Measurements from ENCODE around the gene SPATA2. TPM values are rescaled to one million over a fixed set of nuclear protein-coding genes. Genes with fewer than 3 reads are reported as not detected.

SPATA2 gene
- total and polyA plus RNA-seq, 2 of the 13 experiments (the other 11 are each of a cell fraction or from before 2014, with no cell fraction given): 3.2 to 8.7 TPM

- peak; percentile 61; the same call in 1 of the 2 replicates for TF ChIP-seq FUBP1 (CRISPR knock-in tag; IDR thresholded peaks at IDR 0.05; ENCODE audit: borderline replicate concordance)
- peak; percentile 88 for TF ChIP-seq FOXK1 (CRISPR knock-in tag; IDR thresholded peaks at IDR 0.05; ENCODE audit: borderline replicate concordance, low read depth)
- peak; percentile 51; the same call in 1 of the 2 replicates for TF ChIP-seq USF2 (IDR thresholded peaks at IDR 0.05; ENCODE audit: low read depth, low read length)
- no peak; the same call in 1 of the 2 replicates for TF ChIP-seq USF2 (CRISPR knock-in tag; IDR thresholded peaks at IDR 0.05; ENCODE audit: borderline replicate concordance)
- TF ChIP-seq ZNF609 (CRISPR knock-in tag; IDR thresholded peaks at IDR 0.05; ENCODE audit: borderline replicate concordance): no peak; the same call in 1 of the 2 replicates
- peak; percentile 92 for TF ChIP-seq BRCA1 (CRISPR knock-in tag; IDR thresholded peaks at IDR 0.05)
- no peak for TF ChIP-seq ZNF20 (CRISPR knock-in tag; IDR thresholded peaks at IDR 0.05)
- TF ChIP-seq SMYD3 (CRISPR knock-in tag; IDR thresholded peaks at IDR 0.05): 0 out of 2 replicates have a peak, but pooled peaks have one; percentile 93
- TF ChIP-seq SALL2 (CRISPR knock-in tag; IDR thresholded peaks at IDR 0.05): peak; percentile 98
- TF ChIP-seq PRMT3 (CRISPR knock-in tag; IDR thresholded peaks at IDR 0.05; ENCODE audit: borderline replicate concordance, low read depth): no peak
- TF ChIP-seq GMEB2 (CRISPR knock-in tag; IDR thresholded peaks at IDR 0.05; ENCODE audit: low read depth): no peak; the same call in 1 of the 2 replicates
- no peak for TF ChIP-seq ZNF550 (CRISPR knock-in tag; IDR thresholded peaks at IDR 0.05; ENCODE audit: borderline replicate concordance)
- peak; percentile 99 for TF ChIP-seq ZNF629 (CRISPR knock-in tag; conservative IDR thresholded peaks at IDR 0.05)
- TF ChIP-seq SIN3A (IDR thresholded peaks at IDR 0.05; ENCODE audit: borderline replicate concordance, low read depth, low read length): peak; percentile 75
- no peak for TF ChIP-seq ZNF180 (CRISPR knock-in tag; IDR thresholded peaks at IDR 0.05; ENCODE audit: borderline replicate concordance, low read depth)
- peak; percentile 73 for TF ChIP-seq SATB2 (CRISPR knock-in tag; IDR thresholded peaks at IDR 0.05)
- peak; percentile 97; the same call in 1 of the 2 replicates for TF ChIP-seq ELF4 (CRISPR knock-in tag; IDR thresholded peaks at IDR 0.05; ENCODE audit: borderline replicate concordance)
These were observed at the start of gene SPATA2 (continued) for GRCh38 chr20:49915380-49916145.

Data from HepG2 (cell line).